Thoracic aorta (tissue), 2 donors: Measurements from ENCODE around the gene NEGR1. TPM values are rescaled to one million over a fixed set of nuclear protein-coding genes. Genes with fewer than 3 reads are reported as not detected.

ENCODE experiments used
- ATAC-seq: fragments of 150-250 bp; one replicate; pipeline ENCODE4 v1.8.0; 2017; ENCODE audit warnings: low read depth; ENCODE audit not compliant: insufficient number of reproducible peaks, low FRiP score
- DNase-seq: peaks from one replicate; pipeline ENCODE4 v3.0.0-alpha.2; 2020; ENCODE audit warnings: low spot score
- H3K27ac ChIP-seq, 2 donors: fragments of 200-600 bp; sonication (generic); 1 replicate in 1 of 2; 2 replicates in 1 of 2; pipeline ENCODE4 v1.5.1; 2016; ENCODE audit warnings: mild to moderate bottlenecking in 2 of 2, moderate library complexity in 2 of 2
- H3K27me3 ChIP-seq: fragments of 200-600 bp; sonication (generic); replicated peaks from 2 replicates; pipeline ENCODE4 v1.6.0; 2016; ENCODE audit warnings: mild to moderate bottlenecking; ENCODE audit not compliant: insufficient read depth
- H3K36me3 ChIP-seq: fragments of 200-600 bp; sonication (generic); one replicate; pipeline ENCODE4 v1.5.1; 2016
- H3K4me1 ChIP-seq, 2 donors: fragments of 200-600 bp; sonication (generic); 1 replicate in 1 of 2; 2 replicates in 1 of 2; pipeline versions ENCODE4 v1.5.1 to v1.6.0; 2016; ENCODE audit warnings: low read depth in 2 of 2, mild to moderate bottlenecking in 1 of 2; ENCODE audit not compliant: control insufficient read depth in 1 of 2
- H3K4me3 ChIP-seq: fragments of 200-600 bp; sonication (generic); 2 replicates; pipeline ENCODE4 v1.5.1; 2016; ENCODE audit warnings: mild to moderate bottlenecking
- H3K9me3 ChIP-seq: fragments of 200-600 bp; sonication (generic); 2 replicates; pipeline ENCODE4 v1.5.1; 2016
- total RNA-seq, 2 donors: library from RNA; depleted of rRNA; stranded (reverse); fragments of >200 nt; gene quantifications; one replicate each; pipeline versions ENCODE4 v1.1.0 to v1.2.3, GENCODE V29; 2016
- TF ChIP-seq, protein P1 (sequence below): fragments of 200-600 bp; sonication (generic); IDR thresholded peaks from one replicate; pipeline ENCODE4 v1.5.1; 2019; ENCODE audit warnings: antibody characterized with exemption

The NEGR1 gene
- total RNA-seq, 2 donors from 2014 or later, result 10.4 to 14.4 TPM

DNA sequence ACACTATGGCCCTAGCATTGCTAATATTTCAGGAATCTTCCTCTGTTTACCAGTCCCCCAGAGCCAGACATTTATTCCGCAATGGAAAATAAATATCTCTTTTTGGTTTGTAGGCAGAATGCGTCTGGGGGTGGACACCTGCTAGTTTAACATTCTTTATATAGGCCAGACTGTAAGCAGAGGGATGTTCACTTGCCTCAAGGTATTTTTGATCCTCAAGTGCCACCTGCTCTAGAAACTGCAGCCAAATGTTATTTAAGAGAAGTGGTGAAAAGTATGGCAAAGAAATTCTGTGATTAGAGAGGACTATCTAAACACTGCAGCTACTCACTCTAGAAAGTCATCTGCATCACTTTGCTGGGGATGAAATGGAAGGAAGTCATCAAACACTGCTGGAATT is 164.7 kb downstream of the NEGR1 start:
- H3K27ac ChIP-seq, result no peak overlapping the region
- H3K9me3 ChIP-seq, result no peaks in the 10 kb centered on the region
- no peaks in the 10 kb centered on the region for H3K27me3 ChIP-seq
- H3K36me3 ChIP-seq, result no peaks in the 10 kb centered on the region
- H3K4me3 ChIP-seq, result no peak overlapping the region
- TF ChIP-seq, protein P1, sequence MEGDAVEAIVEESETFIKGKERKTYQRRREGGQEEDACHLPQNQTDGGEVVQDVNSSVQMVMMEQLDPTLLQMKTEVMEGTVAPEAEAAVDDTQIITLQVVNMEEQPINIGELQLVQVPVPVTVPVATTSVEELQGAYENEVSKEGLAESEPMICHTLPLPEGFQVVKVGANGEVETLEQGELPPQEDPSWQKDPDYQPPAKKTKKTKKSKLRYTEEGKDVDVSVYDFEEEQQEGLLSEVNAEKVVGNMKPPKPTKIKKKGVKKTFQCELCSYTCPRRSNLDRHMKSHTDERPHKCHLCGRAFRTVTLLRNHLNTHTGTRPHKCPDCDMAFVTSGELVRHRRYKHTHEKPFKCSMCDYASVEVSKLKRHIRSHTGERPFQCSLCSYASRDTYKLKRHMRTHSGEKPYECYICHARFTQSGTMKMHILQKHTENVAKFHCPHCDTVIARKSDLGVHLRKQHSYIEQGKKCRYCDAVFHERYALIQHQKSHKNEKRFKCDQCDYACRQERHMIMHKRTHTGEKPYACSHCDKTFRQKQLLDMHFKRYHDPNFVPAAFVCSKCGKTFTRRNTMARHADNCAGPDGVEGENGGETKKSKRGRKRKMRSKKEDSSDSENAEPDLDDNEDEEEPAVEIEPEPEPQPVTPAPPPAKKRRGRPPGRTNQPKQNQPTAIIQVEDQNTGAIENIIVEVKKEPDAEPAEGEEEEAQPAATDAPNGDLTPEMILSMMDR, result no peak
- H3K4me1 ChIP-seq, result peaks cover 0 to 5% of the 10 kb centered on the region in 2 donors
- ATAC-seq (no peak), DNase-seq (no peak)

DNA sequence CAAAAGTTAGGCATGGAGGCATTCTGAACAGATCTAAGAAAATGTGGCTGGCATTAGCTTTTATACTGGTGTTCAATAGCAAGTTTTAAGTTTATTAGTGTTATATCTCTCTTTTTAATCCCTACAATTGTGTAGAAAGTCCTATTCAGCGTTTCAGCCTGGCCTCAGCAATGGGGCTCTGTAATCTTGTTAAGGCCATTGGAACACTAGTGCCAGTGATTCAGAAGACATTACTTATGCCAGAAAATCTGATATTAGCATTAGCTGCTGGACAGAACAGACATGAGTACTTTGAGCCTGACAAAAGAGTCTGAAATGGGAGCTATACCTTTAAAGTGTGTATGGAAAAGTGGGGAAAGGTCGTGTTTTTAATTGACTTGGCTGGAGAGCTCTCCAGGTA is 167.0 kb downstream of the NEGR1 start:
- Histone ChIP-seq H3K4me1 (peaks cover 0 to 6% of the 10 kb centered on the region in 2 donors), H3K36me3 (no peaks in the 10 kb centered on the region)
- TF ChIP-seq, protein P1, result no peak

DNA sequence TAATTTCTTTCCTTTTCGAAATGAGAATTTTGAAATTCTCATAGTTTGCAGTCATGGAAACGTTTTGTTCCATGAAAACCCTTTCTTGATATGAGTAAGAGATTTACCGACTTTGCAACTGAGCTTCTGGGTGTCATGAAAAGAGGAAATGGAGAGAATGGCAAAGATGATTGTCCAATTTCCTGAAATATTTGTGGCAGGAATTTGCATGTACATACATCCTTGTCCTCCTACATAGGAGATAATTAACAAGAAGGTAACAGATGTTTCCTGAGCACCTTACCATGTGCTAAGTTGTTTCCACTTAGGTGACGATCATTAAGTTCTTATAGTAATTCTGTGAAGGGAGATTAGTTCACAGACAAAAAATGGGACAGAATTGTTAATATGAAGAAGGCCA is 170.7 kb downstream of the NEGR1 start:
- no peak overlapping the region for H3K27ac ChIP-seq
- TF ChIP-seq, protein P1, result no peak

More for the DNA sequence above, 167.0 kb downstream of the NEGR1 start:
- ATAC-seq (no peak), DNase-seq (no peak)
- no peak overlapping the region for H3K4me3 ChIP-seq
- H3K27ac ChIP-seq, result no peak overlapping the region
- H3K9me3 ChIP-seq, result no peaks in the 10 kb centered on the region
- no peaks in the 10 kb centered on the region for H3K27me3 ChIP-seq

DNA sequence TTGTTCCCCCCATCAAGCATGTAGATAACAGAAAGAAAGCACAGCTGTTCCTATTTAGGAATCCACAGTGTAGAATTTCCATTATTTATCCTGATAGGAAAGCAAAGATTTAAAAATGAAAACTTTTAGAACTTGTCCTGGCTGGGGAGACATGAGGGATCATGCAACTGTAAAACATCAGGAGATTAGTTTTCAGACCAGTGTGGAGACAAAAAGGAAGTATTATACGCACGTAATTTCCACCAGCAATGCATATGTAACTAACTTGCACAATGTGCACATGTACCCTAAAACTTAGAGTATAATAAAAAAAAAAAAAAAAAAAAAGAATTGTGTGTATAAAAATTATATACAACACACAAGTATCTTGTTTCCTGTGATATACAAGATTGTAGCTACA is 172.4 kb downstream of the NEGR1 start:
- no peak for ATAC-seq
- TF ChIP-seq, protein P1, result no peak
- no peak overlapping the region for H3K27ac ChIP-seq

More for the DNA sequence above, 170.7 kb downstream of the NEGR1 start:
- ATAC-seq (no peak), DNase-seq (no peak)
- H3K4me3 ChIP-seq, result no peak overlapping the region
- no peaks in the 10 kb centered on the region for H3K9me3 ChIP-seq
- H3K4me1 ChIP-seq, result peaks cover 0 to 8% of the 10 kb centered on the region in 2 donors
- no peaks in the 10 kb centered on the region for H3K27me3 ChIP-seq
- no peaks in the 10 kb centered on the region for H3K36me3 ChIP-seq

DNA sequence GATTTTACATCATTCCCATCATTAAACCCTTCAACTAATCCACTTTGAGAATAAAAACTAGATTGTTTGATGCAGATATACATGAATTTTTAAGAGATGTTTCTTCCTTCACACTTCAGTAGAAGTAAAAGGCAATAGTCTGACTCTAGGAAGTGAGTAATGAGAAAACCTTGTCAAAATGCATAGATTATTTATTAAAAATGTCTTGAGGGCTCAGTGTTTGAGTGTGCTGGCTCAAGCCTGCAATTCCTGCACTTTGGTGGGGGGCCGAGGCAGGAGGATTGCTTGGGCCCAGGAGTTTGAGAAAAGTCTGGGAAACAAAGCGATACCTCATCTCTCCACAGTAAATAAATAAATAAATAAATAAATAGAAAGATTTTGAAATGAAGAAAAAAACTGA is 177.1 kb downstream of the NEGR1 start:
- Histone ChIP-seq H3K36me3 (no peaks in the 10 kb centered on the region), H3K4me1 (peaks cover 0 to under 1% of the 10 kb centered on the region in 2 donors), H3K9me3 (no peaks in the 10 kb centered on the region), H3K27ac (no peak overlapping the region), H3K4me3 (no peak overlapping the region), H3K27me3 (no peaks in the 10 kb centered on the region)
- ATAC-seq (no peak), DNase-seq (no peak)
- TF ChIP-seq, protein P1, result no peak

More for the DNA sequence above, 172.4 kb downstream of the NEGR1 start:
- no peaks in the 10 kb centered on the region for H3K27me3 ChIP-seq
- H3K9me3 ChIP-seq, result no peaks in the 10 kb centered on the region
- no peak overlapping the region for H3K4me3 ChIP-seq
- no peak for DNase-seq
- H3K4me1 ChIP-seq, result peaks cover 0 to 6% of the 10 kb centered on the region in 2 donors
- no peaks in the 10 kb centered on the region for H3K36me3 ChIP-seq
